ENCODE results near the gene TRIB2.

GRCh38 chr2:12737297-12737696 lies 20.6 kb downstream of the TRIB2 start:
- TF ChIP-seq CTCF (IDR thresholded peaks at IDR 0.05; ENCODE audit: poor library complexity) = no peak
- TF ChIP-seq EZH2 (IDR thresholded peaks at IDR 0.05; ENCODE audit: borderline replicate concordance) = no peak

All from hepatocyte (in vitro differentiated cells).